Measurements from ENCODE around the gene NRGN. TPM values are rescaled to one million over a fixed set of nuclear protein-coding genes. Genes with fewer than 3 reads are reported as not detected.

NRGN gene
- total and polyA plus RNA-seq, 2 experiments from 2014 or later: 1.2 TPM; not detected in 1

GRCh38 chr11:124719534-124719933 is 20.2 kb upstream of the NRGN start:
- no peak overlapping the region for H2AFZ ChIP-seq
- H3K79me2 ChIP-seq: no peaks in the 10 kb centered on the region
- H3K36me3 ChIP-seq (replicated peaks; ENCODE audit: insufficient read depth, low read depth): no peaks in the 10 kb centered on the region
- no peak overlapping the region for H3K27ac ChIP-seq
- DNase-seq (ENCODE audit: low spot score): no peak
- H3K4me1 ChIP-seq (ENCODE audit: insufficient read depth): peaks cover 11% of the 10 kb centered on the region
- H3K27me3 ChIP-seq: peaks cover 88% of the 10 kb centered on the region
- H3K9me3 ChIP-seq (ENCODE audit: low read depth): no peaks in the 10 kb centered on the region
- H3K9me2 ChIP-seq (replicated peaks; ENCODE audit: insufficient read depth): no peaks in the 10 kb centered on the region
- H4K20me1 ChIP-seq (ENCODE audit: insufficient read depth, poor library complexity, severe bottlenecking): no peaks in the 10 kb centered on the region
- no peak for TF ChIP-seq EZH2phosphoT487 (IDR thresholded peaks at IDR 0.05; ENCODE audit: low read depth, severe bottlenecking, unreplicated experiment)
- no peak for TF ChIP-seq CTCF (IDR thresholded peaks at IDR 0.05; ENCODE audit: poor library complexity)
- no peak for TF ChIP-seq EZH2 (IDR thresholded peaks at IDR 0.05; ENCODE audit: borderline replicate concordance)
- no peak overlapping the region for H3K4me3 ChIP-seq
- no peak overlapping the region for H3K4me2 ChIP-seq
- 59% methylated on average over 2 of the region's 2 CpGs for WGBS (ENCODE audit: low lambda C conversion rate, missing lambda C conversion rate)

- Histone ChIP-seq H3K79me2 (no peaks in the 10 kb centered on the region), H3K36me3 (replicated peaks; ENCODE audit: insufficient read depth, low read depth) (no peaks in the 10 kb centered on the region), H4K20me1 (ENCODE audit: insufficient read depth, poor library complexity, severe bottlenecking) (no peaks in the 10 kb centered on the region), H3K4me2 (no peak overlapping the region), H3K9me3 (ENCODE audit: low read depth) (no peaks in the 10 kb centered on the region), H3K4me3 (no peak overlapping the region), H3K27me3 (peaks cover 77% of the 10 kb centered on the region), H2AFZ (no peak overlapping the region), H3K9me2 (replicated peaks; ENCODE audit: insufficient read depth) (no peaks in the 10 kb centered on the region), H3K4me1 (ENCODE audit: insufficient read depth) (peaks cover 16% of the 10 kb centered on the region), H3K27ac (no peak overlapping the region)
- no peak for DNase-seq (ENCODE audit: low spot score)
- no peak for TF ChIP-seq CTCF (IDR thresholded peaks at IDR 0.05; ENCODE audit: poor library complexity)
- no peak for TF ChIP-seq EZH2phosphoT487 (IDR thresholded peaks at IDR 0.05; ENCODE audit: low read depth, severe bottlenecking, unreplicated experiment)
- no peak for TF ChIP-seq EZH2 (IDR thresholded peaks at IDR 0.05; ENCODE audit: borderline replicate concordance)
- whole genome bisulfite sequencing (ENCODE audit: low lambda C conversion rate, missing lambda C conversion rate): 68% methylated on average over 6 of the region's 6 CpGs
Measured at GRCh38 chr11:124722176-124722575, 17.6 kb upstream of the NRGN start.

- Histone ChIP-seq H3K27ac (peak overlapping the region; percentile 66), H3K9me3 (ENCODE audit: low read depth) (no peaks in the 10 kb centered on the region)
- 32% methylated on average over 14 of the region's 14 CpGs for WGBS (ENCODE audit: low lambda C conversion rate, missing lambda C conversion rate)
Measured at GRCh38 chr11:124724979-124725718, 14.6 kb upstream of the NRGN start.

More at GRCh38 chr11:124724979-124725718, 14.6 kb upstream of the NRGN start:
- peak; percentile 62 for DNase-seq (ENCODE audit: low spot score)
- H3K4me1 ChIP-seq (ENCODE audit: insufficient read depth): peaks cover 5% of the 10 kb centered on the region
- H3K36me3 ChIP-seq (replicated peaks; ENCODE audit: insufficient read depth, low read depth): no peaks in the 10 kb centered on the region
- H3K27me3 ChIP-seq: peaks cover 48% of the 10 kb centered on the region
- H4K20me1 ChIP-seq (ENCODE audit: insufficient read depth, poor library complexity, severe bottlenecking): no peaks in the 10 kb centered on the region
- H3K4me2 ChIP-seq: peak overlapping the region; percentile 52
- no peaks in the 10 kb centered on the region for H3K79me2 ChIP-seq
- H3K4me3 ChIP-seq: no peak overlapping the region
- no peak overlapping the region for H2AFZ ChIP-seq
- no peaks in the 10 kb centered on the region for H3K9me2 ChIP-seq (replicated peaks; ENCODE audit: insufficient read depth)
- TF ChIP-seq EZH2 (IDR thresholded peaks at IDR 0.05; ENCODE audit: borderline replicate concordance) (no peak), CTCF (IDR thresholded peaks at IDR 0.05; ENCODE audit: poor library complexity) (no peak), EZH2phosphoT487 (IDR thresholded peaks at IDR 0.05; ENCODE audit: low read depth, severe bottlenecking, unreplicated experiment) (no peak)
